ENCODE measurements around the gene LARP6.

GRCh38 chr15:70867911-70868467 lies 14.0 kb upstream of the LARP6 start:
- no peak for TF ChIP-seq POLR2AphosphoS5 (IDR thresholded peaks at IDR 0.05; ENCODE audit: low read depth, low read length)
- TF ChIP-seq, protein P1, sequence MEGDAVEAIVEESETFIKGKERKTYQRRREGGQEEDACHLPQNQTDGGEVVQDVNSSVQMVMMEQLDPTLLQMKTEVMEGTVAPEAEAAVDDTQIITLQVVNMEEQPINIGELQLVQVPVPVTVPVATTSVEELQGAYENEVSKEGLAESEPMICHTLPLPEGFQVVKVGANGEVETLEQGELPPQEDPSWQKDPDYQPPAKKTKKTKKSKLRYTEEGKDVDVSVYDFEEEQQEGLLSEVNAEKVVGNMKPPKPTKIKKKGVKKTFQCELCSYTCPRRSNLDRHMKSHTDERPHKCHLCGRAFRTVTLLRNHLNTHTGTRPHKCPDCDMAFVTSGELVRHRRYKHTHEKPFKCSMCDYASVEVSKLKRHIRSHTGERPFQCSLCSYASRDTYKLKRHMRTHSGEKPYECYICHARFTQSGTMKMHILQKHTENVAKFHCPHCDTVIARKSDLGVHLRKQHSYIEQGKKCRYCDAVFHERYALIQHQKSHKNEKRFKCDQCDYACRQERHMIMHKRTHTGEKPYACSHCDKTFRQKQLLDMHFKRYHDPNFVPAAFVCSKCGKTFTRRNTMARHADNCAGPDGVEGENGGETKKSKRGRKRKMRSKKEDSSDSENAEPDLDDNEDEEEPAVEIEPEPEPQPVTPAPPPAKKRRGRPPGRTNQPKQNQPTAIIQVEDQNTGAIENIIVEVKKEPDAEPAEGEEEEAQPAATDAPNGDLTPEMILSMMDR (IDR thresholded peaks at IDR 0.05) = no peak
